Measurements from ENCODE around the gene FGF7. TPM values are rescaled to one million over a fixed set of nuclear protein-coding genes. Genes with fewer than 3 reads are reported as not detected.

The FGF7 gene
- total RNA-seq, 2 donors from 2014 or later: 9.9 to 18.5 TPM

DNA sequence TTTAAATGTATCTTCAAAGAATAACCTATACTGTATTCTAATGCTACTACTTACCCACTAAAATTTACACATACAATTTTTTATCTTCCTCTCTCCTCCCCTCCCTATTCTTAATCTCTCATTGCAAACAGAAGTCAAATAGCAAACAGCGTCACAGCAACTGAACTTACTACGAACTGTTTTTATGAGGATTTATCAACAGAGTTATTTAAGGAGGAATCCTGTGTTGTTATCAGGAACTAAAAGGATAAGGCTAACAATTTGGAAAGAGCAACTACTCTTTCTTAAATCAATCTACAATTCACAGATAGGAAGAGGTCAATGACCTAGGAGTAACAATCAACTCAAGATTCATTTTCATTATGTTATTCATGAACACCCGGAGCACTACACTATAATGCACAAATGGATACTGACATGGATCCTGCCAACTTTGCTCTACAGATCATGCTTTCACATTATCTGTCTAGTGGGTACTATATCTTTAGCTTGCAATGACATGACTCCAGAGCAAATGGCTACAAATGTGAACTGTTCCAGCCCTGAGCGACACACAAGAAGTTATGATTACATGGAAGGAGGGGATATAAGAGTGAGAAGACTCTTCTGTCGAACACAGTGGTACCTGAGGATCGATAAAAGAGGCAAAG, 984 bp downstream of the FGF7 start:
- H3K4me1 ChIP-seq: no peaks in the 10 kb centered on the region
- DNase-seq: no peak
- H3K27ac ChIP-seq: no peak overlapping the region
- H3K36me3 ChIP-seq (replicated peaks in 1 of 2; ENCODE audit: insufficient read depth in 1 of 2, low read depth in 2 of 2): no peaks in the 10 kb centered on the region
- ATAC-seq: no peak
- intact Hi-C loops (cut with DNase I): loop anchor here (10.0 kb wide), 1 partner anchor 569 kb away; no protein-coding TSS in a partner anchor
- no peaks in the 10 kb centered on the region for H3K9me3 ChIP-seq
- H3K27me3 ChIP-seq: no peaks in the 10 kb centered on the region
- WGBS, 2 donors: 46 to 53% methylated on average over 6 of the region's 6 CpGs
- no peak overlapping the region for H3K4me3 ChIP-seq
- TF ChIP-seq, protein P1, sequence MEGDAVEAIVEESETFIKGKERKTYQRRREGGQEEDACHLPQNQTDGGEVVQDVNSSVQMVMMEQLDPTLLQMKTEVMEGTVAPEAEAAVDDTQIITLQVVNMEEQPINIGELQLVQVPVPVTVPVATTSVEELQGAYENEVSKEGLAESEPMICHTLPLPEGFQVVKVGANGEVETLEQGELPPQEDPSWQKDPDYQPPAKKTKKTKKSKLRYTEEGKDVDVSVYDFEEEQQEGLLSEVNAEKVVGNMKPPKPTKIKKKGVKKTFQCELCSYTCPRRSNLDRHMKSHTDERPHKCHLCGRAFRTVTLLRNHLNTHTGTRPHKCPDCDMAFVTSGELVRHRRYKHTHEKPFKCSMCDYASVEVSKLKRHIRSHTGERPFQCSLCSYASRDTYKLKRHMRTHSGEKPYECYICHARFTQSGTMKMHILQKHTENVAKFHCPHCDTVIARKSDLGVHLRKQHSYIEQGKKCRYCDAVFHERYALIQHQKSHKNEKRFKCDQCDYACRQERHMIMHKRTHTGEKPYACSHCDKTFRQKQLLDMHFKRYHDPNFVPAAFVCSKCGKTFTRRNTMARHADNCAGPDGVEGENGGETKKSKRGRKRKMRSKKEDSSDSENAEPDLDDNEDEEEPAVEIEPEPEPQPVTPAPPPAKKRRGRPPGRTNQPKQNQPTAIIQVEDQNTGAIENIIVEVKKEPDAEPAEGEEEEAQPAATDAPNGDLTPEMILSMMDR (IDR thresholded peaks at IDR 0.05): no peak
- no peak for TF ChIP-seq POLR2A (IDR thresholded peaks at IDR 0.05)

DNA sequence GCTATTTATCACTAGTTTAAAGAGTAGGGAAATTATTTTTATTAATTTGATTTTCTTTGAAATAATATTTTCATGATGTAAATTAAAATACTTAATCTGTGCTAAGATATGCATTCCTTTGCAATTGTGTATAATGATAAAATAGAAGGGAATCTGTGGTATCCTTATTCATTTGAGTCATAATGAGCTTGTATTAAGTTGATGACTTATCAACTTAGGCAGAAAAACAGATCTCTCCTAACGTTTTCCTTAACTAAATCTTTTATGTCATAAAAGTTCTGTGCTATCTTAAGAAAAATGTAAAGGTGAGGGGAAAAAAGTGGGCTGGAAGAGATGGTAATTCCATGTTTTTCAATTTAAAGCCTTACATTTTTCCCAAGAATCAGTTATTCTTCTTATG, 1.9 kb downstream of the FGF7 start:
- H3K4me3 ChIP-seq: no peak overlapping the region
- no peak overlapping the region for H3K27ac ChIP-seq
- WGBS, 2 donors: 34 to 51% methylated on average over 1 of the region's 1 CpG
- no peaks in the 10 kb centered on the region for H3K9me3 ChIP-seq
- TF ChIP-seq, protein P1 (IDR thresholded peaks at IDR 0.05): no peak
- TF ChIP-seq POLR2A (IDR thresholded peaks at IDR 0.05): no peak
- no peaks in the 10 kb centered on the region for H3K36me3 ChIP-seq (replicated peaks in 1 of 2; ENCODE audit: insufficient read depth in 1 of 2, low read depth in 2 of 2)
- intact Hi-C loops (cut with DNase I): loop anchor here (10.0 kb wide), 1 partner anchor 570 kb away; no protein-coding TSS in a partner anchor
- H3K27me3 ChIP-seq: no peaks in the 10 kb centered on the region
- no peak for ATAC-seq
- DNase-seq: no peak
- H3K4me1 ChIP-seq: no peaks in the 10 kb centered on the region

DNA sequence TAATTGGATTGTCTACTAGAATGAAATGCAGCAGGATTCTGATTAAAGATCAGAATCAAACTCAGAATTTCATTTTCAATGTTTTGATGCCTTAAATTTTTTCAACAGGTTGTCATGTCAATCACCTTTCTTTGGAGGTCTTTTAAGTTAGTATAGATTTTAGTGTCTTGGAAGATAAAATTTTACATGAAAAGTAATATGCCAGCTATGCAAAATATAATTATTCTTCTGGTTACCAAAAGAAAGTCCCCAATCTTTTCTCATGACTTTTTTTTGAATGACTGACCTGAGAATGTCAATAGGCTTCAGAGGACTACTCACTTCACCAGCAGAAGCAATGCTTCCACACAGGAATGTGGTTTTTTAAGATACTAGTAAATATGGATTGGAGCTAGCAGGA, 4.3 kb downstream of the FGF7 start:
- TF ChIP-seq POLR2A (IDR thresholded peaks at IDR 0.05): no peak
- TF ChIP-seq, protein P1 (IDR thresholded peaks at IDR 0.05): no peak
- Histone ChIP-seq H3K4me1 (no peaks in the 10 kb centered on the region), H3K36me3 (replicated peaks in 1 of 2; ENCODE audit: insufficient read depth in 1 of 2, low read depth in 2 of 2) (no peaks in the 10 kb centered on the region), H3K27ac (no peak overlapping the region), H3K27me3 (no peaks in the 10 kb centered on the region), H3K4me3 (no peak overlapping the region), H3K9me3 (no peaks in the 10 kb centered on the region)
- ATAC-seq: no peak
- intact Hi-C loops (cut with DNase I): loop anchor here (10.0 kb wide), 1 partner anchor 573 kb away; no protein-coding TSS in a partner anchor
- no peak for DNase-seq

DNA sequence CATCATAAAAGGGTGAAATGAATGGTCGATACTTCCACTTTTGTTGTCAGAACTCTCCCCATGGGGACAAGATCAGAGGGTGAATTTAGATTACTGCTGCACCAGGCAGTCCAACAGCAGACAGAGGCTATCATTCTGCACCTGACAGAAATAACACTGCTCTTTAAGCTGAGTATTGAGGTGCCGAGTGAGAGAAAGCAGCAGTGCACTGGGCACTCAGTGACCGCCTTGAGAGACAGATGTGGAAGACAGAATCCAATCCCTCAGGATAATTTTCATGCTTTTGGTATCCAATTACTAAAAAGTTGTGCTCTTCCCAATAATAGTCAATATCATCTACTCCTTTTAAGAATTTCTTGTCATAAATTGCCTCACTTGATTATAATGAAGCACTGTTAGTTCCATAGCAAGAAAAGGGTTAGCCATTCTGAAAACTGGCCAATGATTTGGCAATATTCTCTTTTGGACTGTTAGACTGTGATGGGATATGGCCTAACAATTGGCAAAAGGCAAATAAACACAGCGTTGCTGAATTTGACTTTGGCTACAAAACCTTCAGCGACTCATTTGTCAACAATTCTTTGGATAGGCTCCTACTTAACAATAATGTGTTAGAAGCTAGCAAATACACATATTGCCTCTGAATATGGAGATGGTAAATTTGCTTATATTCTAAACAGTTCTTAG, 5.5 kb downstream of the FGF7 start:
- Histone ChIP-seq H3K4me1 (no peaks in the 10 kb centered on the region), H3K9me3 (no peaks in the 10 kb centered on the region), H3K36me3 (replicated peaks in 1 of 2; ENCODE audit: insufficient read depth in 1 of 2, low read depth in 2 of 2) (no peaks in the 10 kb centered on the region), H3K27me3 (no peaks in the 10 kb centered on the region), H3K4me3 (no peak overlapping the region), H3K27ac (no peak overlapping the region)
- TF ChIP-seq, protein P1 (IDR thresholded peaks at IDR 0.05): no peak
- no peak for TF ChIP-seq POLR2A (IDR thresholded peaks at IDR 0.05)
- no peak for DNase-seq
- WGBS, 2 donors: 69 to 70% methylated on average over 5 of the region's 5 CpGs
- ATAC-seq: no peak
- intact Hi-C loops (cut with DNase I): loop anchor here (10.0 kb wide), 1 partner anchor 574 kb away; no protein-coding TSS in a partner anchor

Measured in body of pancreas (tissue), 4 donors.